Measurements from ENCODE around the gene ROBO2. TPM values are rescaled to one million over a fixed set of nuclear protein-coding genes. Genes with fewer than 3 reads are reported as not detected.

The ROBO2 gene
- total and polyA plus RNA-seq, 12 donors, result 0.04 to 3.5 (median 0.34) TPM; not detected in 3

GRCh38 chr3:77605865-77606264 is 566.0 kb downstream of the ROBO2 start:
- no peak for TF ChIP-seq CTCF (IDR thresholded peaks at IDR 0.05)
- Histone ChIP-seq H3K4me1 (no peaks in the 10 kb centered on the region), H3K36me3 (no peaks in the 10 kb centered on the region), H3K27ac (no peak overlapping the region), H3K27me3 (no peaks in the 10 kb centered on the region), H3K9me3 (peaks cover 0 to 2% (median 0%) of the 10 kb centered on the region in 11 donors), H3K4me3 (no peak overlapping the region)
- no peak for ATAC-seq
- intact Hi-C loops (cut with DNase I), result no loop called here
- 62 to 67% methylated on average over 1 of the region's 1 CpG for WGBS, 2 donors
- no peak for DNase-seq

GRCh38 chr3:77606372-77606771 is 566.5 kb downstream of the ROBO2 start:
- no peak for DNase-seq
- H3K27ac ChIP-seq, result no peak overlapping the region
- no peaks in the 10 kb centered on the region for H3K27me3 ChIP-seq
- ATAC-seq, result no peak
- H3K9me3 ChIP-seq, result peaks cover 0 to 6% (median 0%) of the 10 kb centered on the region in 11 donors
- H3K4me3 ChIP-seq, result no peak overlapping the region
- intact Hi-C loops (cut with DNase I), result no loop called here
- no peaks in the 10 kb centered on the region for H3K36me3 ChIP-seq
- WGBS, 2 donors, result 69 to 79% methylated on average over 2 of the region's 2 CpGs
- no peak for TF ChIP-seq CTCF (IDR thresholded peaks at IDR 0.05)
- no peaks in the 10 kb centered on the region for H3K4me1 ChIP-seq

- Histone ChIP-seq H3K27ac (no peak overlapping the region), H3K36me3 (no peaks in the 10 kb centered on the region), H3K4me1 (no peaks in the 10 kb centered on the region), H3K9me3 (no peaks in the 10 kb centered on the region), H3K27me3 (no peaks in the 10 kb centered on the region), H3K4me3 (no peak overlapping the region)
- no peak for TF ChIP-seq CTCF (IDR thresholded peaks at IDR 0.05)
- intact Hi-C loops (cut with DNase I), result no loop called here
- 75 to 80% methylated on average over 3 of the region's 3 CpGs for WGBS, 2 donors
- DNase-seq (no peak), ATAC-seq (no peak)
Observed at GRCh38 chr3:77618686-77619085, 578.8 kb downstream of the ROBO2 start.

GRCh38 chr3:77620009-77620408 is 580.1 kb downstream of the ROBO2 start:
- intact Hi-C loops (cut with DNase I), result no loop called here
- WGBS, 2 donors, result 80 to 88% methylated on average over 1 of the region's 1 CpG

More at GRCh38 chr3:77620009-77620408, 580.1 kb downstream of the ROBO2 start:
- no peak for ATAC-seq
- Histone ChIP-seq H3K4me1 (no peaks in the 10 kb centered on the region), H3K36me3 (no peaks in the 10 kb centered on the region), H3K4me3 (no peak overlapping the region), H3K27ac (no peak overlapping the region), H3K27me3 (no peaks in the 10 kb centered on the region), H3K9me3 (no peaks in the 10 kb centered on the region)
- no peak for TF ChIP-seq CTCF (IDR thresholded peaks at IDR 0.05)
- DNase-seq, result no peak
